GM12878 (cell line): ENCODE results near the gene RBMS1. TPM values are rescaled to one million over a fixed set of nuclear protein-coding genes. Genes with fewer than 3 reads are reported as not detected.

Source experiments
- ATAC-seq: fragments of 200-7000 bp; cut with Tn5 transposase; 3 replicates; pipeline ENCODE4 v1.9.1; 2020; ENCODE audit warnings: mild to moderate bottlenecking, moderate library complexity
- BruUV-seq: library from RNA; stranded (reverse); fragments of 400-500 nt; replicated peaks from 2 replicates; lab custom pipeline; 2021; lab: Mats Ljungman, UMichigan
- CTCF ChIA-PET: fragments of 300-600 bp; sonication (Branson Sonifier 250); formaldehyde crosslinking; extraction: SDS; loops from one replicate; lab custom pipeline; 2021; ENCODE audit warnings: inconsistent platforms; lab: Yijun Ruan, JAX
- POLR2A ChIA-PET: fragments of 350-600 bp; formaldehyde crosslinking; extraction: SDS; loops from one replicate; lab custom pipeline; 2021; ENCODE audit warnings: inconsistent platforms; lab: Charles Lee
- RAD21 ChIA-PET: fragments of 300-600 bp; sonication (Branson Sonifier 250); formaldehyde crosslinking; loops from one replicate; lab custom pipeline; 2023; ENCODE audit warnings: antibody characterized with exemption; ENCODE audit not compliant: unreplicated experiment; lab: Charles Lee
- SMC1A ChIA-PET: fragments of 300-600 bp; sonication (Branson Sonifier 250); formaldehyde crosslinking; loops from one replicate; lab custom pipeline; 2023; ENCODE audit not compliant: unreplicated experiment, uncharacterized antibody; lab: Charles Lee
- DNase-seq: peaks from one replicate; pipeline ENCODE4 v3.0.0-alpha.2; 2011; ENCODE audit warnings: low read depth, low spot score
- FAIRE-seq: peaks from 3 replicates; lab custom pipeline; 2011; peaks lifted over from hg19 to GRCh38; lab: Jason Lieb, UNC
- H2AFZ ChIP-seq: 2 replicates; pipeline ENCODE4 v1.6.0; 2011; ENCODE audit warnings: low read depth, low read length, control low read depth; ENCODE audit not compliant: control insufficient read depth
- H3K27ac ChIP-seq: 2 replicates; pipeline ENCODE4 v1.5.1; 2011; ENCODE audit warnings: control low read depth; ENCODE audit not compliant: control insufficient read depth, insufficient read depth
- H3K27me3 ChIP-seq, 2 experiments: replicated peaks in 1 of 2; 2 replicates each; pipeline versions ENCODE4 v1.6.0 to v1.6.1; 2011; ENCODE audit warnings: low read length in 1 of 2; ENCODE audit not compliant: control insufficient read depth in 2 of 2, insufficient read depth in 2 of 2
- H3K36me3 ChIP-seq, 2 experiments: 2 replicates each; pipeline ENCODE4 v1.5.1; 2011; ENCODE audit warnings: low read length in 1 of 2; ENCODE audit not compliant: control insufficient read depth in 2 of 2, insufficient read depth in 2 of 2
- H3K4me1 ChIP-seq: 2 replicates; pipeline ENCODE4 v1.6.1; 2011; ENCODE audit warnings: mild to moderate bottlenecking, low read length, moderate library complexity, mixed read lengths; ENCODE audit not compliant: control insufficient read depth, insufficient read depth
- H3K4me2 ChIP-seq: 2 replicates; pipeline ENCODE4 v1.6.0; 2011; ENCODE audit warnings: control low read depth; ENCODE audit not compliant: control insufficient read depth, insufficient read depth
- H3K4me3 ChIP-seq: fragments of 200-600 bp; sonication (generic); 2 replicates; pipeline ENCODE4 v1.5.1; 2016
- H3K79me2 ChIP-seq: 2 replicates; pipeline ENCODE4 v1.6.0; 2011; ENCODE audit warnings: low read length; ENCODE audit not compliant: control insufficient read depth, insufficient read depth
- H3K9ac ChIP-seq: 2 replicates; pipeline ENCODE4 v1.8.0; 2011; ENCODE audit warnings: low read length, control low read depth, mixed read lengths; ENCODE audit not compliant: control insufficient read depth, insufficient read depth
- H3K9me3 ChIP-seq: replicated peaks from 3 replicates; pipeline ENCODE4 v1.5.1; 2011; ENCODE audit warnings: mild to moderate bottlenecking, low read length; ENCODE audit not compliant: control insufficient read depth, insufficient read depth
- H4K20me1 ChIP-seq: 2 replicates; pipeline ENCODE4 v1.6.0; 2011; ENCODE audit not compliant: control insufficient read depth, insufficient read depth
- CTCF ChIP-seq, 3 experiments: IDR thresholded peaks in 2 of 3; conservative IDR thresholded peaks in 1 of 3; 2 replicates each; pipeline ENCODE4 v1.5.1; 2011; ENCODE audit warnings: low read depth in 3 of 3, low read length in 3 of 3, mild to moderate bottlenecking in 3 of 3, control low read depth in 2 of 3, moderate library complexity in 2 of 3, inconsistent platforms in 1 of 3, mixed read lengths in 1 of 3; ENCODE audit not compliant: control insufficient read depth in 2 of 3, insufficient read depth in 1 of 3; ENCODE audit errors: extremely low read depth in 1 of 3
- IRF4 ChIP-seq: IDR thresholded peaks from 2 replicates; pipeline ENCODE4 v1.6.1; 2011; ENCODE audit warnings: low read depth, low read length
- JUNB ChIP-seq: IDR thresholded peaks from 2 replicates; pipeline ENCODE4 v1.6.1; 2016; ENCODE audit warnings: antibody characterized with exemption, mild to moderate bottlenecking
- NBN ChIP-seq: fragments of 450-650 bp; IDR thresholded peaks from 2 replicates; pipeline ENCODE4 v1.6.1; 2016
- PAX8 ChIP-seq: fragments of 450-650 bp; IDR thresholded peaks from 2 replicates; pipeline ENCODE4 v1.6.1; 2017; ENCODE audit warnings: mild to moderate bottlenecking, moderate library complexity
- RAD21 ChIP-seq: IDR thresholded peaks from 2 replicates; pipeline ENCODE4 v1.6.1; 2011; ENCODE audit warnings: mild to moderate bottlenecking, low read depth, low read length, moderate library complexity; ENCODE audit not compliant: insufficient read depth
- RUNX3 ChIP-seq: IDR thresholded peaks from 2 replicates; pipeline ENCODE4 v1.6.1; 2012; ENCODE audit warnings: low read length, inconsistent platforms
- SIN3A ChIP-seq: IDR thresholded peaks from 2 replicates; pipeline ENCODE4 v1.6.1; 2012; ENCODE audit warnings: low read depth, low read length, improper control_type of control experiment
- SREBF2 ChIP-seq: IDR thresholded peaks from 2 replicates; pipeline ENCODE4 v1.6.1; 2012; ENCODE audit warnings: mild to moderate bottlenecking, low read length
- TAF1 ChIP-seq: IDR thresholded peaks from 2 replicates; pipeline ENCODE4 v1.6.1; 2011; ENCODE audit warnings: mild to moderate bottlenecking, low read depth, low read length, borderline replicate concordance
- TCF12 ChIP-seq: IDR thresholded peaks from 2 replicates; pipeline ENCODE4 v1.6.1; 2011; ENCODE audit warnings: low read depth, mild to moderate bottlenecking, low read length
- ZBTB33 ChIP-seq: fragments of 450-650 bp; IDR thresholded peaks from 2 replicates; pipeline ENCODE4 v1.6.1; 2017; ENCODE audit warnings: mild to moderate bottlenecking
- ZBTB40 ChIP-seq: fragments of 450-650 bp; IDR thresholded peaks from 2 replicates; pipeline ENCODE4 v1.6.1; 2016; ENCODE audit warnings: mild to moderate bottlenecking, moderate library complexity, borderline replicate concordance
- WGBS: methylation state at CpG from one replicate; pipeline ENCODE4 v1.1.6; 2016; ENCODE audit warnings: low lambda C conversion rate; ENCODE audit not compliant: insufficient replicate concordance, insufficient coverage; ENCODE audit errors: missing lambda C conversion rate; 5-methylcytosine and 5-hydroxymethylcytosine counted together
- in situ Hi-C: fragments of 300-500 bp; cut with MboI; formaldehyde crosslinking; loops from 9 replicates; pipeline ENCODE4 v1.14.3; 2018; ENCODE audit warnings: mixed read lengths
- intact Hi-C: fragments of 100-400 bp; cut with micrococcal nuclease; formaldehyde crosslinking; loops from one replicate; pipeline ENCODE4 v1.14.2; 2022; ENCODE audit not compliant: unreplicated experiment
- polyA plus RNA-seq, 11 experiments: library from polyadenylated mRNA; depleted of rRNA in 4 of 11; unstranded in 6 of 11; stranded (reverse) in 5 of 11; fragments of >200 nt; fragmentation: Nextera tagmentation in 4 of 11; fragmentation: Illumina TruSeq in 1 of 11; extraction: Ambion mirVana in 4 of 11; extraction: Trizol in 1 of 11; gene quantifications; 1 replicate in 1 of 11; 2 replicates in 10 of 11; pipeline versions ENCODE4 v1.2.1 to v1.2.3, GENCODE V29; 2011 to 2016; ENCODE audit warnings: inconsistent platforms in 2 of 11, missing spikeins in 2 of 11, low read depth in 1 of 11
- total RNA-seq, 4 experiments: library from RNA; depleted of rRNA in 3 of 4; stranded (reverse); fragments of >200 nt in 3 of 4; fragmentation: Illumina TruSeq in 1 of 4; extraction: Trizol in 1 of 4; gene quantifications; 2 replicates each; pipeline versions ENCODE4 v1.2.1 to v1.2.3, GENCODE V29; 2013 to 2021

The RBMS1 gene
- total and polyA plus RNA-seq, 10 of the 15 experiments (the other 5 are each of a cell fraction or from before 2014, with no cell fraction given) = 0.04 to 0.31 (median 0.17) TPM; not detected in 1

GRCh38 chr2:160254189-160254762 lies 239.3 kb downstream of the RBMS1 start:
- no peaks in the 10 kb centered on the region for H3K36me3 ChIP-seq
- SMC1A ChIA-PET = interaction anchor here (0.5 to 0.7 kb wide), 2 partner anchors 8 to 35 kb away, joined by 3 read pairs; no protein-coding TSS in a partner anchor
- H3K27me3 ChIP-seq = no peaks in the 10 kb centered on the region; a peak in 3 of 4 replicates
- H3K79me2 ChIP-seq = no peaks in the 10 kb centered on the region
- DNase-seq = no peak
- H3K9ac ChIP-seq = no peak overlapping the region
- FAIRE-seq = no peak
- H3K27ac ChIP-seq = no peak overlapping the region
- no peak overlapping the region for H3K4me3 ChIP-seq
- in situ Hi-C loops = no loop called here
- WGBS = 17% methylated on average over 6 of the region's 6 CpGs
- CTCF ChIA-PET = interaction anchor here (0.7 to 3.8 kb wide), 4 partner anchors 9 to 809 kb away, joined by 3 to 24 read pairs (median 3); no protein-coding TSS in a partner anchor
- no peaks in the 10 kb centered on the region for H3K9me3 ChIP-seq
- no peak for TF ChIP-seq RUNX3
- no peak for TF ChIP-seq ZBTB33
- no peak for TF ChIP-seq NBN
- TF ChIP-seq CTCF (IDR thresholded peaks at IDR 0.05 in 2 of 3, conservative IDR thresholded peaks at IDR 0.05 in 1 of 3; ENCODE audit: control insufficient read depth in 2 of 3, extremely low read depth in 1 of 3, insufficient read depth in 1 of 3, low read depth in 3 of 3, low read length in 3 of 3) = no peak
- no peak for TF ChIP-seq ZBTB40
- no peak for TF ChIP-seq JUNB
- no peak for TF ChIP-seq IRF4
- TF ChIP-seq TAF1 = no peak
- TF ChIP-seq RAD21 = no peak
- TF ChIP-seq SREBF2 = no peak
- TF ChIP-seq SIN3A = no peak
- TF ChIP-seq PAX8 = no peak
- no peak for TF ChIP-seq TCF12
- POLR2A ChIA-PET = no interaction called here
- H3K4me2 ChIP-seq = no peak overlapping the region
- H3K4me1 ChIP-seq = no peaks in the 10 kb centered on the region
- RAD21 ChIA-PET = interaction anchor here (0.6 kb wide), 1 partner anchor 164 kb away, joined by 3 read pairs; no protein-coding TSS in a partner anchor
- intact Hi-C loops = loop anchor here (5.0 kb wide), 1 partner anchor 738 kb away; no protein-coding TSS in a partner anchor
- no peaks in the 10 kb centered on the region for H4K20me1 ChIP-seq
- BruUV-seq = no TSS peak
- H2AFZ ChIP-seq = no peak overlapping the region
- ATAC-seq = no peak
